GM10248 (cell line): Measurements from ENCODE around the gene ZNF350.

Source experiments
- CTCF ChIA-PET: fragments of 300-600 bp; sonication (Branson Sonifier 250); formaldehyde crosslinking; extraction: SDS; loops from one replicate; lab custom pipeline; 2021; ENCODE audit warnings: antibody characterized with exemption; lab: Yijun Ruan, JAX
- POLR2A ChIA-PET: fragments of 350-650 bp; sonication (Branson Sonifier 250); formaldehyde crosslinking; extraction: SDS; loops from one replicate; lab custom pipeline; 2020; ENCODE audit warnings: antibody characterized with exemption; lab: Yijun Ruan, JAX
- DNase-seq: peaks from one replicate; pipeline ENCODE4 v3.0.0; 2012; ENCODE audit errors: extremely low spot score
- CTCF ChIP-seq: IDR thresholded peaks from 2 replicates; pipeline ENCODE4 v1.5.1; 2012; ENCODE audit warnings: mild to moderate bottlenecking, low read depth; ENCODE audit errors: extremely low read depth, missing control alignments, control extremely low read depth

Gene ZNF350

GRCh38 chr19:52022193-52022592 lies 35.6 kb upstream of the ZNF350 start:
- TF ChIP-seq CTCF, result no peak
- DNase-seq, result no peak
- ChIA-PET CTCF (no interaction called here), POLR2A (no interaction called here)

DNA sequence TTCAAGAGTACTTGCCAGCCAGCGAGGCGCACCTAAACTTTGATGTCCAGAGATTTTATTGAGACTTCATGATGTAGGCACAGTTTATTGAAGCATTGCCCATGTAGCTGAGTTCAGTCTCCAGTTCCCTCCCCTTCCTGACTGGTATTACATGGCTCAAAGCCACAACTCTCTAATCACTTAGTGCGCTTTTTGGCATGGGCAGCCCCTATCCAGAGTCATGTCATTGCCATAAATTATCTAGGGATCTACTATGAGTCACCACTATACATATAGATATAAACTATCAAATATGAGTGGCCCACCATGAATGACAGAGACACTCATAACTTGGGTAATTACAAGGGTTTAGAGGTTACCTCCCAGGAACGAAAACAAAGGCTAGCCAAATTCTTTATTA lies 33.9 kb upstream of the ZNF350 start:
- POLR2A ChIA-PET, result no interaction called here
- DNase-seq, result no peak
- no peak for TF ChIP-seq CTCF
- CTCF ChIA-PET, result interaction anchor here (0.8 to 1.1 kb wide), 4 partner anchors 9 to 90 kb away, joined by 3 read pairs; no protein-coding TSS in a partner anchor

DNA sequence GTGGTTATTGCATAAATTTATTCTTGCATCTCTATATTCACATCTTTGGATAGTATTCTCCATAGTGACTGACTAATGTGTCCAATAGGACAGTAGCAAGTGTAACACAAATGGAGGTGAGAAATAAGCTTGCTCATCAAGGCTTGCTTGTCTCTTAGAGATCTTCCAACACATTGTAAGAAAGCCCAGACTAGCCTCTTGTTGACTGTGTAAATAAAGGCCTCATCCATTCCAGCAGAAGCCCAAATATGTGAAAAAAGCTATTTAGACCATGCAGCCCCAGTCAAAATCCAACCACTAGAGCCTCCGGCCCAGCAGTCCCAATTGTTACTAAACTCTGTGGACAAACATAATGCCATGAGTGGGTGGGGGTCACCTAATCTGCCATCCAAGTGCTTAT lies 24.0 kb upstream of the ZNF350 start:
- ChIA-PET POLR2A (no interaction called here), CTCF (no interaction called here)
- no peak for TF ChIP-seq CTCF
- DNase-seq, result no peak

GRCh38 chr19:52007806-52008557 lies 21.3 kb upstream of the ZNF350 start, which contains the start of gene ZNF615:
Gene ZNF615, minus strand, starts transcription at chr19:52008211. Its CDS starts 4,500 bp downstream, at chr19:52003711.
- no peak for TF ChIP-seq CTCF
- CTCF ChIA-PET, result no interaction called here
- POLR2A ChIA-PET, result no interaction called here
- DNase-seq, result peak; percentile 87

DNA sequence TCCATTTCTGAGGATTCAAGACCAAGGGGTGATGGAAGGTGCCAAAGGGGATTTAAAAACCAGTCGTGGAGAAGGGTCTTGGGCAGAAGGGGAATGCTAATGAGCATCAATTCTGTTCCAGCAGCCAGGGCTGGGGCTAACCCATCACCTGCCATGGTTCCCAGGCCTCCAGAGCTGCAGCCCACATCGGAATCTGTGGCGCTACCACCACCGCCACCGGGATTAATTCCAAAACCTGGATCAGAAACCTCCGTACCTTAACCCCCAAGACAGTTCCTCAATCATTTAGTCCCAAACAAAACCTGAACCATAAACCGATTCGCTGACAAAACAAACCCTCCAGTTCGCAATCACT lies 20.8 kb upstream of the ZNF350 start:
- ChIA-PET CTCF (no interaction called here), POLR2A (no interaction called here)
- no peak for TF ChIP-seq CTCF
- DNase-seq, result no peak

- TF ChIP-seq CTCF, result no peak
- ChIA-PET CTCF (interaction anchor here (1.4 kb wide), 1 partner anchor 11 kb away, joined by 3 read pairs; no protein-coding TSS in a partner anchor), POLR2A (no interaction called here)
- no peak for DNase-seq
Observed at GRCh38 chr19:51994048-51994644, 7.5 kb upstream of the ZNF350 start.
